ENCODE measurements around the gene MAJIN.
"Not testable (repeated sequence)": the region's sequence is repeated elsewhere in the genome, so short reads cannot be mapped to it uniquely, and the experiment has no call there.

MAJIN gene, protein sequence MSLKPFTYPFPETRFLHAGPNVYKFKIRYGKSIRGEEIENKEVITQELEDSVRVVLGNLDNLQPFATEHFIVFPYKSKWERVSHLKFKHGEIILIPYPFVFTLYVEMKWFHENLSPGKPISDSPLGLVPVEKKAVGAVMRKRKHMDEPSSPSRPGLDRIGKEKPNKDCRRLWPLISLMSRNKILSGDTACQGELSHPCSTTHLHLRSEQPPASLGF

DNA sequence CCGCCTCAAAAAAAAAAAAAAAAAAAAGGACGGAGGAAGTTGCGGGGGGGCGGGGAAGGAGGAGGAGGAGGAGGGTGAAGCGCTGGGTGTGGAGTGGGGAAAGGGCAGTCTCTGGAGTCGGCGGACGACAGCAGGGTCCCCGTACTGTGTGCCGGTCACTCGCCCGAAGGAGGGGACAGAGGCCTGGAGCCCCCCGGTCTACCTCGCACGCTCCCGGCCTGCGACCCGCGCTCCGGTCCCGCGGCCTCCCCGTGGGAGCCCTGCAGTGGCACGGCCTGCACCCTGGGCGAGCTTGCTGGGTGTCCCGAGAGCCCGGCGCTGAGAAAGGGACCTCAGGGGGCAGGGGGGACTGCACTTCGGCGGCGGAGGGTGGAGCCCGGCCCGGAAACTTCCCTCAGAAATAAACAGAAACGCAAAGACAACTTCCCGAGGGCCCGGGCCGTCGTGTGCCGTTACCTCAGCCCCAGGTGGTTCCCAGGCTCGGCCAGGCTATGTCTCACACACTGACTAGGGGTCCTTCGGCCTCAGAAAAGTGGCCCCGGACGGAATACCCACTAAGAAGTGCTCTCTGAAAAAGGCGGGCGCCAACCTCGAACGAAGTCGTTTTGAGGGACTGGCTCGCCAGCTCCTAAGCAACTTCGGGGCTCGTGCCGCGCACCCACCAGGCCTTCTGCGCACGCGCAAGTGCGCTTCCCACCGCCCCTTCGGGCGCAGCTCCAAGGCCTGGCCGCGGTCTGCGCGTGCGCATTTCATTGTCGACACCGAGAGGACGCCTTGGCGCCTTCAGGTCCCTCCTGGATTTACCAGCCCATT, at the start of gene MAJIN:
TSS of gene MAJIN (minus strand) at position 688 of the 813 bp plus-strand sequence. CDS start 12,703 bp downstream, outside the sequence.
- no peak for DNase-seq

DNA sequence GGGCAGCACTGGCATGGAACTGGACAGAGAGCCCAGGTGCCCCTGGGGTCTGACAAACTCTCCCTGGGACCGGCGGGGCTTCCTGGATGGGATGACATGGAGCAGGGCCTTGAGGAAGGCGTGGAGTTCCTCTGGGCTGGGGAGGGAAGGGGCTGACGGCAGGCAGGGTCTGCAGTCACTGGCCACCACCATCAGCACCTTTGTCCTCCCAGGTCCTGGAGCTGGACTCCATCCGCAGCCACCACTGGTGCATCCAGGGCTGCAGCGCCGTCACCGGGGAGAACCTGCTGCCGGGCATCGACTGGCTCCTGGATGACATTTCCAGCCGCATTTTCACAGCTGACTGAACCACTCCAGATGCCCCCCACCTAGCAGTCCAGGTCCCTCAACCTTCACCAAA, 49.6 kb upstream of the MAJIN start:
- no peak for DNase-seq

DNA sequence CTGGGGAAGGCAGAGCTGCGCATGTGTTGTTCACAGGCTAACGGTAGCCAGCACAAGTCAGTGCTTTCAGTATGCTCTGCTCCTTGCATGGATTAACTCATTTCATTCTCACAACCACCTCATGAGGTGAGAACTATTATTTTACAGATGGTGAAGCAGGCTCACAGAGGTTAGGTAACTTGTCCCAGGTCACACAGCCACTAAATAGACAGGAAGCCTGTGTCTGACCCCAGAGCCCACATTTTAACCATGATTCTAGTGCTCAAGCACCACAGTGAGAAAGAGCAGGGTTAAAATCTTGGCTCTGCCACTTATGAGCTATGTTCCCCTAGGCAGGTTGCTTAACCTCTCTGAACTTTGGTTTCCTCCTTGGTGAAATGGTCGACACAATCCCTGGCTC, 49.1 kb upstream of the MAJIN start:
- DNase-seq: no peak

DNA sequence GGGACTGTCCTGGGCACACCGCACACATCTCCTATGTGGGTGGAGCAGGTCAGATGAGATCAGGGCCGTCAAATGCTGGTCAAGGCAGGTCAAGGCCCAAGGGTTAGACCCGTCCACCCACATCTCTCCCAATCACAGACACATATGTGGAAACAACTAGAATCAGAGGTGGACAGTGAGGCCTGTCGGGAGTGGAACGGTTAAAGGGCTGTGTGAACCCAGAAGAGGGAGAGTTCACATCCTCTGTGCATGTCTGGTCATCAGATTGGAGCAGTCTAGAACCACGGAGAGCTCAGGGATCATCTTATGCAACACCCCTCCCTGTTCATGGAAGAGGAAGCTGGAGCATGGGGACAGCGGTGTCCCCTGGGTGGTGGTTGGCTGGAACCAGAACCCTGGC, 47.9 kb upstream of the MAJIN start:
- no peak for DNase-seq

DNA sequence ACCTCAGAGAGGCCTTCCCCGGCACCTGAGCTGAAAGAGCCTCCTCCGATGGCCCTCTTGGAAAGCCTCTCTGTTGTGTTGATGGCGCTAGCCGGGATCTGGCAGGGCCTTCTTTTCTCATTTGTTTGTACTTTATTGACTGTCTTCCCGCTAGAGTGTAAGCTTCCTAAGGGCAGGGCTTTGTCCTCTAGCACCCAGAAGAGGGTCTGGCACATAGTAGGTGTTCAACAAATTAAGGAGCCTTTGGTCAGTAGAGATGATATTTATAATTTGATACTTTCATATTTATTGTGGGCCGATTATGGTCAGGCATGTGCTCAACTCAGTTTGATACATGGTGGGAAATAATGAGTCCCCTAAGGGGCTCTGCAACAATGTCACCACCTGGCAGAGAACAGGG, 46.0 kb upstream of the MAJIN start:
- DNase-seq: no peak

DNA sequence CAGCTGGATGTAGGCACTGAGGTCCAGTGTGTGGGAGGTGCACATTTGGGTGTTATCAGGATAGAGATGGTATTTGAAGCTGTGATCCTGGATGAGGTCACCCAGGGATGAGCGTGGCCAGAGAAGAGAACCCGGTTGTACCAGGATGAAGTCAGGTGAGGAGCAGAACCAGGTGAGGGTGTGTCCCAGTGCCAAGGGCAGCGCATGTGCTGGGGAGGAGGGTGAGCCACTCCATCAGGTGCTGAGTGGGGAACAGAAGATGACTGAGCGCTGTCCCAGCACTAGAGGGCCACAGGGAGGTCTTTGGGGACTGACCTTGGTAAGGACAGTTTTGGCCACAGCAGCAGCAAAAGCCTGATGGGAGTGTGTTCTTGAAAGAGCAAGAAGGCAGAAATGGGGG, 44.8 kb upstream of the MAJIN start:
- DNase-seq: no peak

DNA sequence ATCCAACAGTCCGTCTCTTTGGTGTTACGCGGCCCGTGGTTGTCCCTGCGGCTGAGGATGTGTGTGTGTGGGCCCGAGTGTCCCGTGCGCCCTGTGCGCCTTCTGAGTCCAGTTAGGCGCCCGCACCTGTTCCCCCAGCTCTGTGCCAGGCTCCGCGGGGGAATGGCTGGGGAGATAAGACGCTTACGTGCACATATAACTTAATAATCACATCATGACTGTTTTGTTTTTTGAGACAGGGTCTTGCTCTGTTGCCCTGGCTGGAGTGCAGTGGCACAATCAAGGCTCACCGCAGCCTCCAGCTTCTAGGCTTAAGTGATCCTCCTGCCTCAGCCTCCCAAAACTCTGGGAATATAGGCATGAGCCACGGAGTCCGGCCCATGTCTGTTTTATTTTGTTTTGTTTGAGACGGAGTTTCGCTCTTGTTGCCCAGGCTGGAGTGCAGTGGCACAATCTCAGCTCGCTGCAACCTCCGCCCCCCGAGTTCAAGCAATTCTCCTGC, 42.9 kb upstream of the MAJIN start:
- DNase-seq: no peak

DNA sequence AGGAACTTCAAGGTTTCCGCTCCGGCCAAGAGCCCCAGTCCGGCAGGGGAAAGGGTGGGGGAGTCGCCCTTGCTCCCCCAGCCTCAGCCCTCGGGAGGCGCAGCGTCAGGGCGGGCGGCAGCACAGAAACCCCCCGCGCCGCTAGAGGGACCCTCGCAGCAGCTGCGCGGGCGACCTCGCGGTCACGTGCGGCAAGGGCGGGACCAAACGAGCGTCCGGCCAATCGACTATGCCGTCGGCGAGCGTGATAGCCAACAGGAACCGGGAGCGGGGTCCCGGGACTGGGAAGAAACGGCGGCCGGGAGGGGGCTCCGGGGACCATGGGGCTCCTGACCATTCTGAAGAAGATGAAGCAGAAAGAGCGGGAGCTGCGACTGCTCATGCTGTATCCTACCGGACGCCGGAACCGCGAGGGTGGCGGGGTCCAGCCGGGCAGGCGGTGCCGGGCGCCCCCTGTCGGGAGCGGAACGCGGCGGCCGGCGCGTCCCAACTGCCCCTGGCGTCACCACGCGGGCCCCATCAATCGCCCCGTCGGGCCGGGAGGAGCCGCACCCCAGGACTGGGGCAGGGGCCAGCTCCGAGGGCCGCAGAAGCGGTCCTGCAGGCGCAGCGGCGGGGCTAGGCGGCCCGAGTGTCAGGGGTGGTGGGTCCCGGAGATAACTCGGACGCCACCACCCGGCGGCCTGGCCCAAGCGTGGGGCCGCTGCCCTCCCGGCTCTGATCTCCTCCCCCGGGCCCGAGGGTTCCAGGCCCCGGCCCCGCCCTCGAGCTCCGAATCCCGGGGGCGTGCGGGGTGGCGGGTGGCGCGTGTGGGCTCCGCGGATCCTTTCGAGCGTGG, 42.2 kb upstream of the MAJIN start, which contains the start of gene ARL2:
TSS of gene ARL2 (plus strand) at position 273 of the 838 bp plus-strand sequence. CDS start at position 321, 48 bp downstream.
- peak; percentile 37 for DNase-seq

DNA sequence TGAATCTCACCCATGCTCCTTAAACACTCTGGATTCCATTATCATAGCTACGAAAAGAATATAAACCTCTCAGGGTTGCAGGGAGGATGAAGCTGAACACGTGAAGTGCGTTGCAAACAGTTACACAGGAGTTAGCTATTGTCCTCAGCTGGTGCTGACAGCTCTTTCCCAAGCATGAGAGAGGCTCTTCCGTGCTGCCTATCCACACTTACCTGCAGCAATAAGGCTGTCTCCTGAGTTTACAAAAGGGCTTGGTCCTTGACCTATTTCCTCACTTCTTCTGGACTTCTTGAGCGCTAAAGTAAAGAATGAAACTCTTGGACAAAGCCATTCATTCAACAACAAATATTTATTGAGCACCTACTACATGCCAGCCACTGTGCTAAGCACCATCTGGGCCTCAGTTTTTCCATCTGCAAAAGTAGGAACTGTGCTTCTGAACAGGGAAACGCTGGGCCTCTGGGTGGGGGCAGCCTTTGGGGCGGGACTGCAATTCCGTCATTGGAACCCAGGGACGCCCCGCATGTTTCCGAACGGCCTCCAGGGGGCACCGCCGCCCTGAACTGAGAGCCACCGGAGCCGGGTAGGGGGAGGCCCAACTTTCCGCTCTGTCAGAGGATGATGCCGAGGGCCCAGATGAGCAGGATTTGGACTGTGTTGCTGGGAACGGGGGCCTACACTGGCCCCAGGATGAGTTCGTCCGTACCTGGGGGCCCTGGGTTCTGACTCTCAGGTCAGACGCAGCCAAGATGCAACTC, 41.4 kb upstream of the MAJIN start:
- DNase-seq: peak; percentile 32

DNA sequence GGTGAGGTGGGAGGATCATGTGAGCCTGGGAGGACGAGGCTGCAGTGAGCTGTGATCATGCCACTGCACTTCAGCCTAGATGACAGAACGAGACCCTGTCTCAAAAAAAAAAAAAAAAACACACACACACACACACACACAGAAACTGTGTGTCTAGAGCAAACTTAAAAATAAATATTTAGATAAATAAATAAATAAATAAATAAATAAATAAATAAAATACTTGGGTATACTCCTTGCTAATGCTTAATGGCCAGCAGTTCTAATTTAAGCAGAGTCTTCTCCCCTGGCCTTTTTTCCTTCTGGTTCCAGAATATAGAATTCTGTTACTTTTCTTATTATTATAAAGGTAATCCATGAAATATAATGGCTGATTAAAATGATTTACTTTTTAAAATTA, 37.0 kb upstream of the MAJIN start:
- no peak for DNase-seq

DNA sequence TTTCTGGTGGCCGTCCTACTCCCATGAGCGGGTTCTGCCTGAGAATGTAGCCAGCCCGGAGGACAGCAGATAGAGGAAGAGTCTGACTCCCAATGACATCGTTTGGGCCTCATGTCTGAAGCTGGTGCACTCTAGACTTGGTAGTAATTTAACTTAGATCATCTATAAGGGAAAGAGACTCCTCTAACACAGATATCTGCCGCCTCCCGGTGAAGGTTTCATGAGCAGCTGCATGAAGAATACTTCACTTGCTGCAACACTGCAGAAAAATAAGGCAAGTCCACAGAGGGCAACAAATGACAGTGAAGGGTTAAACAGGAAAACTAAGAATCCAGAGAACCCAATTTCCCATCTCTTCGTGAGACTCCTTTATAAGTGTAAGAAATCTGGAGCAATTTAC, 36.1 kb upstream of the MAJIN start:
- DNase-seq: no peak

DNA sequence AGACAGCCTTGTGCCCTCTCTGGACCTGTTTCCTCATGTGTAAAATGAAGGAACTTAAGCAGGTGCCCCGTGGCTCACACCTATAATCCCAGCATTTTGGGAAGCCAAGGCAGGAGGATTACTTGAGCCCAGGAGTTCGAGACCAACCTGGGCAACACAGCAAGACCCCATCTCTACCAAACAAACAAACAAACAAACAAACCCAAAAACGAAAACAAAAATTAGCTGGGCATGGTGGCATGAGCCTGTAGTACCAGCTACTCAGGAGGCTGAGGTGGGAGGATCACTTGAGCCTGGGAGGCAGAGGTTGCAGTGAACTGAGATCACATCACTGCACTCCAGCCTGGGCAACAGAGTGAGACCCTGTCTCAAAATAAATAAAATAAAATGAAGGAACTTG, 32.1 kb upstream of the MAJIN start:
- not testable (repeated sequence) for DNase-seq

DNA sequence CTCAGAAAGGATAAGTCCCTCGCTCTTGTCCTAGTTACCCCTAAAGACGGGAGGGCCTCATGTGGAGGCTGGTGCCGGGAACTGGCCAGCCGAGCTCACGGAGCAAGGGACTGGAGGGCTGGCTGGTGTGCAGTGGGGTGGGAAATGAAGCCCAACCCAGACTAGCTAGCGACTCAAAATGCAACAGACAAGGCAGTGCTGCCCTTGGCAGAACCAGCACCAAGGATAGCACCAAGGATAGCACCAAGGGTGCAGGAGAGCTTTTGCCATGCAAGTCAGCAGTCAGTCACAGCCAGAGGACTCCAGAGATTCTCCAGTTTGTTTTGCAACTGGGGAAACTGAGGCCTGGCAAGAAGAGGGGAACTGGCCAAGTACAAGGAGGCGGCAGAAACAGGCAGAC, 31.4 kb upstream of the MAJIN start:
- DNase-seq: no peak

DNA sequence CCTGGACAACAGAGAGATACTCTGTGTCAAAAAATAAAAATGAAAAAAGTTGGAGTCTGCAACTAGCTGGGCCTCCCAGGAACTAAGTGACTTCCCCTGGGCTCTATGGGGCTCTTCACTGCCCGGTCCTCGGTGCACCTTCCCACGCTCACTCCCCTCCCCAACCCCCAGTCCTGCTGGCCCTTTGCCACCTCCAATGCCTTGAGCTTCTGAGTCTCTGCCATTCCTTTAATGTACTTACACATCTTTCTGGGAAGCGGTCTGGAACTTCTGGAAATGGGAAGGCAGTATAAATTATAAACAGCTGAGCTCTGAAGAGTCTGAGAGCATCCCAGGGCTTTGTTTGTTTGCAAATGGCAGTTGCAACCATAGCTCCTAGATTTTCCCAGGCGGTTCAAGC, 30.8 kb upstream of the MAJIN start:
- no peak for DNase-seq

DNA sequence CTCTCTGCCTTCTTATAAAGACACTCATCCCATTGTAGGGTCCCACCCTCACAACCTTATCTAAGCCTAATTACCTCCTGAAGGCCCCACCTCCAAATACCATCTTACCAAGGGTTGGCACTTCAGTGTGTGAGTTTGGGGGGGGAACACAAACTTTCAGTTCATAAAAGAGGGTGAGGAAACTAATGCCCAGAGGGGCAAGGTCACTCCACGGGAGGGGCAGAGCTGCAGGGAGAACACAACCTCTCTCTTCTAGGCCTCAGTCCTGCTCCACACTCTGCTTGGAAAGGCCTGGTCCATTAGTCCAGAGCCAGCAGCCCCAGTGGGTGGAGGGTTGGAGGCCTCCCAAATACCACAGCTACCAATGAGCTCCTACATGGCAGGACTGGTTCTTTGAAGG, 27.6 kb upstream of the MAJIN start:
- DNase-seq: no peak

DNA sequence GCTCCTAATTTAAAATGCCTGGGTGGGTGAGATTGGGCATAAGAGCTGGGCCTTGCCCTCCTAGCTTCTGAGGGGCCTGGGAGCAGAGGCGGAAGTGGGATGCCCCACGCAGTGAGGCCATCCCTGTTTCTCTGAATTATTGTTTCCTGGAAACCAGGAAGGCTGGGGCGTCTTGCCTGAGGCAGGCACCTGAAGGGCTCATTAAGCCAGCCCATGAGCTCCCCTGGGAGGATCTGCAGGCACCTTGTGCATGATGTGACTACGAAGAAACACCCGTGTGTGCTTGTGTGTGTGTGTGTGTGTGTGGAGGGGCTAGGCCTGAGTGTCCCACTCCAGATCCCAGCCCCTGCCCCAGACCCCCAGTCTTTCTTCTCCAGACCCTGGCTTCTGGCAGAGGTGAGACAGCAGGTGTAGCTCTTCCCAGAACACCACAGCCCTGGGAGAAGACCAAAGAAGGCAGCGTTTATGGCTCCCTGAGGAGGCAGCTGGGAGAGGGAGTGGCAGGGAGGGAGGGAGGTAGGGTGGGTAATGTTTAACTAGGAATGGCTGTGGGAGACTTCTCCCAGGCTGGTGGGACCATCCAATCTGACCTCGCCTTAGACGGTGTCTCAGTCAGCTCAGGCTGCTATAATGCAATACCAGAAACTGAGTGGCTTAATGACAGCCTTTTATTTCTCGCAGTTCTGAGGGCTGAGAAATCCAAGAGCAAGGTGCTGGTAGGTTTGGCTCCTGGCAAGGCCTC, 27.0 kb upstream of the MAJIN start:
- DNase-seq: no peak

DNA sequence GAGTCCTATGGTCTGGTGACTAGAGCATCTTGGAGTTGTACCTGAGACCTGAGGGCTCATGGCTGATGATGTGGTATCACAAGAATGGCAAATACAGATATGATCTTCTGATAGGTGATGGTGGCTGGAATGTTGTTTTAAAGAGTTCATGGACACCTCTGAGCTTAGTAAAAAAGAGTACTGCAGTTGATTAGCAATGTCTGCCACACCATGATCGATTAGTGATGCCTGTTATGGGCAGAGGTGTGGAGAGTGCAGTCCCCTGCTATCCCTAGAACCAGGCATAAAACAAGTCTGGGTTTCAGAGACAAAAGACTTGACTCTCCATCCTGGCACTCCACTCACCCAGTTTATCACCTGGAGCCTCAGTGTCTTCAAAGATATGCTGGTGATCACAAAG, 26.2 kb upstream of the MAJIN start:
- DNase-seq: no peak

DNA sequence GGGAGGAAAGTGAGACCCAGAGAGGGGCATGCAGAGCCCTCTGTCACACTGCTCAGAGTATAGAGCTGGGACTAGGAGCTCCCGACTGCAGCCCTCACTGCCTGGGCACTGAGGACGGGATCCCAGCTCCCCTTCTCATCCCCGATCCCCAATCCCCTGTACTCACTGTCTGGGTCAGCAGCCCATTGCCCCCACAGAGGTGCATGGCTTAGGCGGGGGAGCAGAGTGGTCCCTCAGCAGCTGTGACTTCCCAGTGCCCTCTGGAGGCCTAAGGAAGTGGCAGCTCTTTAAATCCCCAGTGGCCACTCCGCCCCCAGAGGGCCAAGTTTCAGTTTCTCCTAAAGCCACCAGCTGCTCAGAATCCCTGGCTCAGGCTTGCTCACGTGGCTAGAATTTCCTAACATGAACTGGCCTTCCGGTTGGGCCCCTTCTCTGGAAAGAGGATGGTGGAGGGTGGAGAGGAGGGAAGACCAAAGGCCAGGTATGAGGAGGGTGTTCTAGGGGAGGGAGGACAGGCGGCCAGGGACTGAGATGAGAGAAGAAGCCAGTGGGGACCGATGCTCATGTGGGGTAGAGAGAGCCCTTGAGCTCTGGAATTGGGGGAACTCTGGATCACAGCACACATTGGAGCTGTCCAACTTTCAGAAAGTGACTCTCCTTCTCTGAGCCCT, 24.9 kb upstream of the MAJIN start, which contains the start of gene BATF2:
TSS of gene BATF2 (minus strand) at position 262 of the 671 bp plus-strand sequence. CDS start at position 205, 57 bp downstream.
- no peak for DNase-seq

DNA sequence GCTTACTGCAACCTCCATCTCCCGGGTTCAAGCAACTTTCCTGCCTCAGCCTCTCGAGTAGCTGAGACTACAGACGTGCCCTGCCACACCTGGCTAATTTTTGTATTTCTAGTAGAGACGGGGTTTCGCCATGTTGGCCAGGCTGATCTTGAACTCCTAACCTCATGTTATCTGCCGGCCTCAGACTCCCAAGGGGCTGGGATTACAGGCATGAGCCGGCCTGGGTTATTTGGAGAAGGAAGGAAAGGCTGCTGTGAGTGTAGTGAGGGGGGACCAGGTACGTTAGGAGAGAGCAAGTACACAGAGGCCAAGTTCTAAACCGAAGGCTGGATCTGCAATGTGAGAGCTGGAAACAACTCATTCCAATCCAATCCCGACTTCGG, 24.4 kb upstream of the MAJIN start:
- DNase-seq: no peak

DNA sequence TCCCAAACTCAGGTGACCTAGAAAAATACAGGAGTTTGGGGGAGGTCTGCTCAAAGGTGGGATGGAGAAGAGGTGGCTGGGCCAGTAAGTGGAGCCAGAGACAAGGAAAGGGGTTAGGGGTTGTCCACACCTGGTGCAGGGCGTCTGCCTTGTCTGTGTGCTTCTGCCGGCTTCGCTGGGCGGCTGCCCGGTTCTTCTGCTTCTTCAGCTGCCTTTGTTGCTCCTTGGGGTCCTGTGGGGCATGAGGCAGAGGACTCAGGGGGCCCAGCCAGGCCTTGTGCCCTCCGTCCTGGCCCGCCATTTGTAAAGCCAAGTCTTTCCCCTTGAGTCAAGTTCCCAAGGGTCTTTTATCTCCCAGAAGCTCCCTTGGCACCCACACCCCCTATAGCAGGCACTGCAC, 22.4 kb upstream of the MAJIN start:
- DNase-seq: no peak

All from NCI-H2081 treated with DMSO at 0.1 percent for 48 hours (cell line).